Ascending aorta (tissue), 2 donors: Measurements from ENCODE around the gene PXDN. TPM values are rescaled to one million over a fixed set of nuclear protein-coding genes. Genes with fewer than 3 reads are reported as not detected.
"Not testable (repeated sequence)": the region's sequence is repeated elsewhere in the genome, so short reads cannot be mapped to it uniquely, and the experiment has no call there.

ENCODE experiments used
- DNase-seq, 2 donors: peaks; one replicate each; pipeline ENCODE4 v3.0.0-alpha.2; 2019; ENCODE audit warnings: low spot score in 2 of 2
- H3K27ac ChIP-seq, 2 donors: fragments of 200-600 bp; sonication (generic); one replicate each; pipeline ENCODE4 v1.5.1; 2016 to 2017; ENCODE audit warnings: mild to moderate bottlenecking in 1 of 2
- H3K27me3 ChIP-seq: fragments of 200-600 bp; sonication (generic); one replicate; pipeline ENCODE4 v1.5.1; 2017
- H3K36me3 ChIP-seq, 2 donors: fragments of 200-600 bp; sonication (generic); one replicate each; pipeline ENCODE4 v1.5.1; 2016
- H3K4me1 ChIP-seq, 2 donors: fragments of 200-600 bp; sonication (generic); one replicate each; pipeline ENCODE4 v1.5.1; 2016 to 2017; ENCODE audit warnings: mild to moderate bottlenecking in 1 of 2
- H3K4me3 ChIP-seq, 2 donors: fragments of 200-600 bp; sonication (generic); one replicate each; pipeline ENCODE4 v1.5.1; 2016 to 2017; ENCODE audit warnings: mild to moderate bottlenecking in 1 of 2
- H3K9me3 ChIP-seq, 2 donors: fragments of 200-600 bp; sonication (generic); one replicate each; pipeline ENCODE4 v1.5.1; 2016
- CTCF ChIP-seq, 3 experiments: fragments of 200-600 bp in 2 of 3; fragments of 450-650 bp in 1 of 3; sonication (generic) in 2 of 3; IDR thresholded peaks; one replicate each; pipeline ENCODE4 v1.5.1; 2016 to 2019; ENCODE audit warnings: antibody characterized with exemption in 3 of 3, mild to moderate bottlenecking in 1 of 3, moderate library complexity in 1 of 3
- intact Hi-C: fragments of 100-400 bp; cut with DNase I; formaldehyde crosslinking; loops from one replicate; pipeline ENCODE4 v1.15.1; 2023
- total RNA-seq: library from RNA; depleted of rRNA; stranded (reverse); fragments of >200 nt; gene quantifications from one replicate; pipeline ENCODE4 v1.1.0, GENCODE V29; 2016

The PXDN gene
- total RNA-seq, 1 donor from 2014 or later: 188 TPM

- no peak overlapping the region for H3K27ac ChIP-seq
- no peak for TF ChIP-seq CTCF (IDR thresholded peaks at IDR 0.05)
- peaks cover 8 to 35% of the 10 kb centered on the region in 2 donors for H3K4me1 ChIP-seq
- H3K9me3 ChIP-seq: no peaks in the 10 kb centered on the region
- H3K4me3 ChIP-seq: no peak overlapping the region
- no peaks in the 10 kb centered on the region for H3K36me3 ChIP-seq
- intact Hi-C loops: loop anchor here (5.0 kb wide), 1 partner anchor 33 kb away; the partner anchor contains the start of gene PXDN
- H3K27me3 ChIP-seq: no peaks in the 10 kb centered on the region
- DNase-seq: no peak
These were observed 35.0 kb downstream of the PXDN start for GRCh38 chr2:1709335-1709605.

- Histone ChIP-seq H3K9me3 (no peaks in the 10 kb centered on the region), H3K27me3 (no peaks in the 10 kb centered on the region), H3K27ac (peak overlapping the region; percentile 75 to 76), H3K36me3 (no peaks in the 10 kb centered on the region), H3K4me3 (peak overlapping the region; percentile 6 to 48), H3K4me1 (peaks cover 4 to 29% of the 10 kb centered on the region in 2 donors)
- TF ChIP-seq CTCF (IDR thresholded peaks at IDR 0.05): peak in 1 of 3 experiments; percentile 18
- intact Hi-C loops: loop anchor here (5.0 kb wide), 1 partner anchor 34 kb away; the partner anchor contains the start of gene PXDN
- DNase-seq: peak in 1 of 2 donors; percentile 63
These were observed 35.6 kb downstream of the PXDN start for GRCh38 chr2:1708476-1709334.

GRCh38 chr2:1707771-1708418 is 36.4 kb downstream of the PXDN start:
- DNase-seq: peak in 1 of 2 donors; percentile 79
- Histone ChIP-seq H3K36me3 (no peaks in the 10 kb centered on the region), H3K4me3 (peak overlapping the region; percentile 6 to 48), H3K4me1 (peaks cover 4 to 24% of the 10 kb centered on the region in 2 donors), H3K27me3 (no peaks in the 10 kb centered on the region), H3K27ac (peak overlapping the region; percentile 75 to 76), H3K9me3 (no peaks in the 10 kb centered on the region)
- intact Hi-C loops: loop anchor here (5.0 kb wide), 1 partner anchor 34 kb away; the partner anchor contains the start of gene PXDN
- no peak for TF ChIP-seq CTCF (IDR thresholded peaks at IDR 0.05)

- not testable (repeated sequence) for H3K27ac ChIP-seq, H3K36me3 ChIP-seq, H3K9me3 ChIP-seq, H3K4me3 ChIP-seq, H3K27me3 ChIP-seq
- peak in 1 of 2 donors; percentile 56 for DNase-seq
- peaks cover 4 to 22% of the 10 kb centered on the region in 2 donors for H3K4me1 ChIP-seq
- intact Hi-C loops: loop anchor here (5.0 kb wide), 1 partner anchor 36 kb away; the partner anchor contains the start of gene PXDN
These were observed 38.0 kb downstream of the PXDN start for GRCh38 chr2:1706089-1706841.

- intact Hi-C loops: loop anchor here (5.0 kb wide), 1 partner anchor 37 kb away; the partner anchor contains the start of gene PXDN
- Histone ChIP-seq H3K27ac (no peak overlapping the region), H3K27me3 (no peaks in the 10 kb centered on the region), H3K9me3 (no peaks in the 10 kb centered on the region), H3K4me1 (peaks cover 4 to 22% of the 10 kb centered on the region in 2 donors), H3K36me3 (no peaks in the 10 kb centered on the region), H3K4me3 (no peak overlapping the region)
- no peak for DNase-seq
- TF ChIP-seq CTCF (IDR thresholded peaks at IDR 0.05): no peak
These were observed 38.7 kb downstream of the PXDN start for GRCh38 chr2:1705557-1706076.
